Measurements from ENCODE around the gene NLGN3.

Gene NLGN3

DNA sequence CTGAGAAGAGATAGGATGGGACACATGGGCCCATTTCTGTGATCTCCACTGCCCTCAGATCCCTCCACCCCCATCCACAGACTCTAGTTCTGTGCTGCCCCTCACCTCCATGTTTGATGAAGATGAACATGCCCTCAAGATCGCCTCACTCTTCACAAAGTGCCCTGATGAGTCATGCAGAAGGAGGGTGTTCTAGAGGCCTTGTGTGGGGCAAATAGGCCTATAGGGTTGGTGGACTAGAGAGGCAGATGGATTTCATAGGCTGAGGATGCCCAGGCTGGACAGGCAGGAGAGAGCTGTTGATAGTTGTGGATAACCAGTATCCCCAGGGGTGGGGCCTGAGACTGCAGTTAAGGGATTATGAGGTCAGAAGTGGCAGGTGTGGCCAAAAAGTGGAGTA, 38.2 kb upstream of the NLGN3 start, which contains the start of gene CXorf65:
TSS of gene CXorf65 (minus strand) at position 314 of the 400 bp plus-strand sequence. CDS start at position 130, 184 bp downstream.
- peak; percentile 10 for DNase-seq (ENCODE audit: low read depth)
- TF ChIP-seq, protein P1, sequence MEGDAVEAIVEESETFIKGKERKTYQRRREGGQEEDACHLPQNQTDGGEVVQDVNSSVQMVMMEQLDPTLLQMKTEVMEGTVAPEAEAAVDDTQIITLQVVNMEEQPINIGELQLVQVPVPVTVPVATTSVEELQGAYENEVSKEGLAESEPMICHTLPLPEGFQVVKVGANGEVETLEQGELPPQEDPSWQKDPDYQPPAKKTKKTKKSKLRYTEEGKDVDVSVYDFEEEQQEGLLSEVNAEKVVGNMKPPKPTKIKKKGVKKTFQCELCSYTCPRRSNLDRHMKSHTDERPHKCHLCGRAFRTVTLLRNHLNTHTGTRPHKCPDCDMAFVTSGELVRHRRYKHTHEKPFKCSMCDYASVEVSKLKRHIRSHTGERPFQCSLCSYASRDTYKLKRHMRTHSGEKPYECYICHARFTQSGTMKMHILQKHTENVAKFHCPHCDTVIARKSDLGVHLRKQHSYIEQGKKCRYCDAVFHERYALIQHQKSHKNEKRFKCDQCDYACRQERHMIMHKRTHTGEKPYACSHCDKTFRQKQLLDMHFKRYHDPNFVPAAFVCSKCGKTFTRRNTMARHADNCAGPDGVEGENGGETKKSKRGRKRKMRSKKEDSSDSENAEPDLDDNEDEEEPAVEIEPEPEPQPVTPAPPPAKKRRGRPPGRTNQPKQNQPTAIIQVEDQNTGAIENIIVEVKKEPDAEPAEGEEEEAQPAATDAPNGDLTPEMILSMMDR (conservative IDR thresholded peaks at IDR 0.05; ENCODE audit: control insufficient read depth, insufficient read depth, low read depth, low read length), result no peak
- H3K4me3 ChIP-seq (ENCODE audit: control insufficient read depth, low read depth, low read length), result no peak within 1 kb of the TSS

DNA sequence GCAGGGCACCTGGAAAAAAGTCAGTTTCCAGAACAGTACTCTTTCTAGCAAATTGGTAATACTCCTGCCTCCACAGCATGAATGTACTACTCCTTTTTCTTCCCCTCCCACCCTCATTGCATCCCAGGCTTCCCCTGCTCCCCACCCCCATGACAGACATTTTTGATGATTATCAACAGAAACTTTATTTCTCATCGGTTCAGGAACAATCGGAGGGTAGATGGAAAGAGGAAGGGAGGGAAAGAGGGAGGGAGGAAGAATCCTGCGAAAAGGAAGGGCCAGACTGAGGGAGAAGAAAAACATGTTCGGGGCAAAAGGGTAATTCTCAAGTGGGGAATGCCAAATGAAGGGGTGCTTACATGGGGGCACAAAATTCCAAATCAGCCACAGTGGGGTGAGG, 37.4 kb upstream of the NLGN3 start:
- no peak overlapping the region for H3K4me3 ChIP-seq (ENCODE audit: control insufficient read depth, low read depth, low read length)
- DNase-seq (ENCODE audit: low read depth), result no peak
- TF ChIP-seq, protein P1 (conservative IDR thresholded peaks at IDR 0.05; ENCODE audit: control insufficient read depth, insufficient read depth, low read depth, low read length), result no peak

DNA sequence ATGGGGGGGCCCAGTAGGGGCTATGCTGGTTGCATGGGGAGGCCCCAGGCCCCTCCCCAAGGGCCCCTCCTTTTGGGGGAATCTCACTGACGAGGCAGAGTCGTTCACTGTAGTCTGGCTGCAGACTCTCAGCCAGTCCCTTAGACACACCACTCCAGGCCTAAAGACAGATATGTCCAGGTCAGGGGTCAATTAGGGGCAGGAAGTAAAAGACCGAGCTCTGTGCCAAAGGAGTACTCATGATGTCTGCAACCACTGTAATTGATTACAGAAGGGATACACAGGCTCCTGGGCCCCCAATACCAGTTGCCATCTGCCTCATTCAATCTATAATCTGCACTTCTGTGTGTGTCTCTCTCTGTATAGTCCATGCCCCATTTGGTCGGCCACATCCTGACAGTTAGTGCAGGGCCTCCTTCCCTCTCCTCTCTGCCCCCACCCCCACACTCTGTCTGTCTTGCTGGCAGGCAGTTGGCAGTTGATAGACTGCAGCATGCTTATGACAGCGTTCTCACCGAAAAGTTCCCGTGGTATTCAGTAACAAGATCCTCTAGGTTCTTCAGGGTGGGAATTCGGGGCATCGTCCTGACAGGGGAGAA, 36.8 kb upstream of the NLGN3 start:
- DNase-seq (ENCODE audit: low read depth), result no peak
- TF ChIP-seq, protein P1 (conservative IDR thresholded peaks at IDR 0.05; ENCODE audit: control insufficient read depth, insufficient read depth, low read depth, low read length), result no peak
- no peak overlapping the region for H3K4me3 ChIP-seq (ENCODE audit: control insufficient read depth, low read depth, low read length)

DNA sequence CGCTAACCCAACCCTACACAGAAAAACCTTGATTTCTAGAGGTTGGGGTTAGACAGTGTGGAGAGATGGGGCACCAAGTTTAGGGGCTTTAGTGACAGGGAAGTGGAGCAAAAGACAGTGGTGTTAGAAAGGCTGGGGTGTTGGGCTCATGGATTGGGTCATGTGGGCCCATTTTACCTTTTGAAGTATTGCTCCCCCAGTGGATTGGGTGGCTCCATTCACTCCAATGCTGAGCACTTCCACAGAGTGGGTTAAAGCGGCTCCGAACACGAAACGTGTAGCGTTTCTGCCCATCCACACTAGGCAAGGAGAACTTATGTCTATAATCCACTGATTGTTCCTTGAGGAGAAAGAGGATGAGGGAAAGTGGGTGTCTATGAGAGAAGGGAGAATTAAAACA, 35.6 kb upstream of the NLGN3 start:
- H3K4me3 ChIP-seq (ENCODE audit: control insufficient read depth, low read depth, low read length), result no peak overlapping the region
- TF ChIP-seq, protein P1 (conservative IDR thresholded peaks at IDR 0.05; ENCODE audit: control insufficient read depth, insufficient read depth, low read depth, low read length), result no peak
- DNase-seq (ENCODE audit: low read depth), result no peak

DNA sequence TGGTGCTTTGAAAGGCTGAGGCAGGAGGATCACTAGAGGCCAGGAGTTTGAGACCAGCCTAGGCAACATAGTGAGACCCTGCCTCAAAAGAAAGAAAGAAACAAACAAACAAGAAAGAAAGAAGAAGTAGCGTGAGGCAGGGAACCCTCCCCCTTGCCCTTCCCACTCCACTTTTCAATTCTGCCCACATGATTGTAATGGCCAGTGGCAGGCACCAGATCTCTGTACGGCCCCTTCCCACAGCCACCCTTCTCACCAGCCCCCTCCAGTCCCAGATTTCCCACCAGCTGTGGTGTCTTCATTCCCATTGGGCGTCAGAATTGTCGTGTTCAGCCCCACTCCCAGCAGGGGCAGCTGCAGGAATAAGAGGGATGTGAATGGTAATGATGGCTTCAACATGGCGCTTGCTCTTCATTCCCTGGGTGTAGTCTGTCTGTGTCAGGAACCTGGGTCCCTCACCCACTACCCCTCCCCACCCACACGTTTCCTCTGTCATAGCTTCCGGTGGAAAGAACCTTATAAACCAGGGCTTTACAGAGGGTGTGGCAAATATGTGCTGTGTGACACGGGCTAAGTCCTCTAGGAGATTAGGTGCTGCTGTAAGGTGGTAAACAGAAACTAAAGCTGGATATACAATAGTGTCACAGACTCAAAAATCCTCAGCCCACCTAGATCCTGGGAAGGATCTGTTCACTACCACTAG, 33.3 kb upstream of the NLGN3 start, which contains the start of gene IL2RG:
TSS of gene IL2RG (minus strand) at position 437 of the 703 bp plus-strand sequence. CDS start at position 399, 38 bp downstream.
- DNase-seq (ENCODE audit: low read depth), result no peak
- no peak within 1 kb of the TSS for H3K4me3 ChIP-seq (ENCODE audit: control insufficient read depth, low read depth, low read length)
- TF ChIP-seq, protein P1 (conservative IDR thresholded peaks at IDR 0.05; ENCODE audit: control insufficient read depth, insufficient read depth, low read depth, low read length), result no peak

DNA sequence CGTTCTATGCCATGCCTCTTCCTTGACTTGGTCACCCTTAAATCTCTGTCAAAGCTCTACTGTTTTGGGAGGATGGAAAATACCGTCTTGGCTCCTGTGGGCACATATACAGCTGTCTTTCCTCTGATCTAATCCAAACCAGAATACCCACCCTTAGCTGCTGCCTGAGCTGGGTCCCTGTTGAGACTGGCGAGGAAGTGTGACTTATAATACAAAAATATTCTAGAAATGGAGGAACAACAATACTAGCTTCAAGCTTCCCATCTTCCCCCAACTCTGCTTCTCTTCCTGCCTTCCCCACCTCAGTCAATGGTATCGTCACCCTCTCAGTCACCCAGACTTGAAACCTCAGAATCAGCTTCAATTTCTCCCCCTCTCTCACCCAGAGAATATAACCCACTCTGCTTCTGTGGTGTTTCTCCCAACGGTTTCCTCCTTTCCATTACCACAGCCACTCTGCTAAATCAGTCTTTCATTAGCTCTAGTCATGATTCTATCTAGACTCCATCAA, 32.7 kb upstream of the NLGN3 start:
- H3K4me3 ChIP-seq (ENCODE audit: control insufficient read depth, low read depth, low read length), result no peak overlapping the region
- no peak for DNase-seq (ENCODE audit: low read depth)
- TF ChIP-seq, protein P1 (conservative IDR thresholded peaks at IDR 0.05; ENCODE audit: control insufficient read depth, insufficient read depth, low read depth, low read length), result no peak
